Mesenchymal stem cell (in vitro differentiated cells and primary cell): Measurements from ENCODE around the gene TFDP1.

Experiments used
- DNase-seq: peaks from one replicate; pipeline ENCODE4 v3.0.0-alpha.2; 2013
- H2AFZ ChIP-seq: one replicate; pipeline ENCODE4 v1.6.1; 2013; ENCODE audit warnings: low read depth, mild to moderate bottlenecking, control low read depth, inconsistent platforms, low read length, moderate library complexity
- H2AK5ac ChIP-seq: 2 replicates; pipeline ENCODE4 v1.6.1; 2013; ENCODE audit warnings: low read length, moderate library complexity, mild to moderate bottlenecking, inconsistent platforms; ENCODE audit not compliant: severe bottlenecking
- H2BK120ac ChIP-seq: one replicate; pipeline ENCODE4 v1.6.1; 2013; ENCODE audit warnings: low read depth, mild to moderate bottlenecking, inconsistent platforms, low read length, moderate library complexity
- H2BK12ac ChIP-seq, 2 experiments: one replicate each; pipeline ENCODE4 v1.6.1; 2013; ENCODE audit warnings: inconsistent platforms in 2 of 2, low read length in 2 of 2, mild to moderate bottlenecking in 2 of 2, moderate library complexity in 2 of 2, control low read depth in 1 of 2
- H2BK15ac ChIP-seq: one replicate; pipeline ENCODE4 v1.6.1; 2013; ENCODE audit warnings: mild to moderate bottlenecking, low read depth, inconsistent platforms; ENCODE audit not compliant: poor library complexity, severe bottlenecking
- H2BK5ac ChIP-seq: 2 replicates; pipeline ENCODE4 v1.6.1; 2013; ENCODE audit warnings: low read depth, mild to moderate bottlenecking, low read length, control low read depth, inconsistent platforms; ENCODE audit not compliant: poor library complexity, severe bottlenecking
- H3K14ac ChIP-seq, 2 experiments: one replicate each; pipeline ENCODE4 v1.6.1; 2013; ENCODE audit warnings: inconsistent platforms in 2 of 2, low read length in 2 of 2, control low read depth in 1 of 2, mild to moderate bottlenecking in 1 of 2, moderate library complexity in 1 of 2
- H3K18ac ChIP-seq, 2 experiments: one replicate each; pipeline ENCODE4 v1.6.1; 2013; ENCODE audit warnings: inconsistent platforms in 2 of 2, low read length in 2 of 2, control low read depth in 1 of 2, low read depth in 1 of 2, mild to moderate bottlenecking in 1 of 2
- H3K23ac ChIP-seq, 2 experiments: one replicate each; pipeline ENCODE4 v1.6.1; 2013; ENCODE audit warnings: inconsistent platforms in 2 of 2, low read length in 2 of 2, mild to moderate bottlenecking in 2 of 2, moderate library complexity in 2 of 2, control low read depth in 1 of 2
- H3K27ac ChIP-seq: 2 replicates; pipeline ENCODE4 v1.5.1; 2013; ENCODE audit warnings: mild to moderate bottlenecking, moderate library complexity, low read length, control low read depth, inconsistent platforms; ENCODE audit not compliant: poor library complexity, severe bottlenecking
- H3K27me3 ChIP-seq, 2 experiments: 2 replicates each; pipeline versions ENCODE4 v1.6.1 to v1.7.0; 2013; ENCODE audit warnings: low read length in 2 of 2, mild to moderate bottlenecking in 2 of 2, moderate library complexity in 2 of 2, control low read depth in 1 of 2, inconsistent platforms in 1 of 2; ENCODE audit not compliant: control insufficient read depth in 1 of 2, insufficient read depth in 1 of 2
- H3K36me3 ChIP-seq, 2 experiments: 2 replicates each; pipeline versions ENCODE4 v1.6.1 to v1.7.0; 2013; ENCODE audit warnings: low read length in 2 of 2, control low read depth in 1 of 2, inconsistent platforms in 1 of 2, low read depth in 1 of 2, mild to moderate bottlenecking in 1 of 2; ENCODE audit not compliant: insufficient read depth in 2 of 2, control insufficient read depth in 1 of 2
- H3K4ac ChIP-seq, 2 experiments: one replicate each; pipeline ENCODE4 v1.6.1; 2013; ENCODE audit warnings: inconsistent platforms in 2 of 2, low read length in 2 of 2, mild to moderate bottlenecking in 2 of 2, moderate library complexity in 2 of 2, control low read depth in 1 of 2, low read depth in 1 of 2
- H3K4me1 ChIP-seq: 2 replicates; pipeline ENCODE4 v1.6.1; 2013; ENCODE audit warnings: low read depth, low read length, control low read depth; ENCODE audit not compliant: control insufficient read depth, insufficient read depth
- H3K4me2 ChIP-seq: 2 replicates; pipeline ENCODE4 v1.6.1; 2013; ENCODE audit warnings: low read length, mild to moderate bottlenecking, inconsistent platforms; ENCODE audit not compliant: poor library complexity, severe bottlenecking
- H3K4me3 ChIP-seq, 2 experiments: 2 replicates each; pipeline versions ENCODE4 v1.5.1 to v1.7.0; 2013; ENCODE audit warnings: low read length in 2 of 2, mild to moderate bottlenecking in 2 of 2, control low read depth in 1 of 2, low read depth in 1 of 2; ENCODE audit not compliant: insufficient read depth in 1 of 2
- H3K79me1 ChIP-seq: replicated peaks from 2 replicates; pipeline ENCODE4 v1.6.1; 2013; ENCODE audit warnings: mild to moderate bottlenecking, control low read depth, low read length, inconsistent platforms; ENCODE audit not compliant: poor library complexity, severe bottlenecking
- H3K9ac ChIP-seq: 2 replicates; pipeline ENCODE4 v1.7.0; 2013; ENCODE audit warnings: mild to moderate bottlenecking, low read length, moderate library complexity
- H3K9me3 ChIP-seq: 2 replicates; pipeline ENCODE4 v1.7.0; 2013; ENCODE audit warnings: mild to moderate bottlenecking, low read length; ENCODE audit not compliant: control insufficient read depth
- H4K8ac ChIP-seq: one replicate; pipeline ENCODE4 v1.6.1; 2013; ENCODE audit warnings: inconsistent platforms, mild to moderate bottlenecking, low read length, moderate library complexity
- H4K91ac ChIP-seq: one replicate; pipeline ENCODE4 v1.6.1; 2013; ENCODE audit warnings: mild to moderate bottlenecking, low read length, inconsistent platforms
- WGBS: methylation state at CpG from one replicate; pipeline ENCODE4 v1.1.7; 2013; ENCODE audit warnings: mixed read lengths; 5-methylcytosine and 5-hydroxymethylcytosine counted together

TFDP1 gene

DNA sequence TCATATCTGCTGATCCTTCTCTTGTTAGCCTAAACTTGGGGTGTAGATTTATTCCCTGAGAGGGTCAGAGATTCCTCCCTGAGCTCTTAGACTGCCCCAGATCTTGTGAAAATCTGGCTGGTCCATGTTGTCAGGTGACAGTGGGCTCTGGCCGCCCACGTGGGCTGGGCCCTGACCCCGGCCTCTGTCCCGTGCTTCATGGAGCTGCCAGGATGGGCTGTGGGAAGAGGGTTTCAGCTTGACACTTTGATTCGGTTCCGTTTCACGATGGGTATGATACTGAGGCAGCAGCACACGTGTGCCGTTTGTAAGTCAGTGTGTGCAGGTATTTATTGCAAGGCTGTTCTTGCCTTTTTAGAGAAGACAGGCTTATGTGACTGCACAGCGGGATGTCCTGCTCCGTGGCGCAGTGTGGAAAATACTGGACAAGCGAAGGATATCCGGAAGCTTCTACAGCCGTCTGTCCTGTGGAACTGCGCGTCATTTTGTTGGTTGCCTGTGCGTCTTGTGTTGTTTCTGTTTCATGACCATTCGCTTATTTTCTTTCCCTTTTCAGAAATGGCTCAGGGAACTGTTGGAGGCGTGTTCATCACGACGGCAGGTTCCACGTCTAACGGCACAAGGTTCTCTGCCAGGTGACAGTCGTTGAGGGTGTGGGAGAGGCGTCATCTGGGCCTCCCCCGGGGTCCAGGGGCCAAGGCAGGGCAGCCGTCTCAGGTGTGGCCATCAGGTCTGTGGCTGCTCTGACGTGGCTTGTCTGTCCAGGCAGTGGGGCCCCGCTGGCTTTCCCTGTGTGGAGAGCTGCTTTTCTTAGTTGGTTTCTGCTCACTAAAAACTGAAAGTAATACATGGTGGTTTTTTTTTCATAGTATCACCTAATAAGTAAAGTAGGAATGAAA is 53.0 kb downstream of the TFDP1 start:
- Histone ChIP-seq H3K4me3 (no peak overlapping the region), H2AFZ (no peak overlapping the region), H3K27ac (no peak overlapping the region), H3K79me1 (peaks cover 55% of the 10 kb centered on the region), H3K23ac (no peak overlapping the region), H3K4me1 (peaks cover 2% of the 10 kb centered on the region), H2AK5ac (no peak overlapping the region), H3K27me3 (no peaks in the 10 kb centered on the region), H3K4ac (no peak overlapping the region), H4K8ac (no peak overlapping the region), H3K18ac (no peak overlapping the region), H3K14ac (no peak overlapping the region), H3K9ac (no peak overlapping the region), H2BK5ac (no peak overlapping the region), H2BK12ac (no peak overlapping the region), H3K4me2 (no peak overlapping the region), H4K91ac (peak overlapping the region; percentile 18), H3K36me3 (peaks cover 71 to 90% of the 10 kb centered on the region in 2 experiments), H2BK15ac (no peak overlapping the region), H2BK120ac (no peak overlapping the region), H3K9me3 (no peaks in the 10 kb centered on the region)
- WGBS, result 97% methylated on average over 29 of the region's 30 CpGs
- DNase-seq, result no peak

DNA sequence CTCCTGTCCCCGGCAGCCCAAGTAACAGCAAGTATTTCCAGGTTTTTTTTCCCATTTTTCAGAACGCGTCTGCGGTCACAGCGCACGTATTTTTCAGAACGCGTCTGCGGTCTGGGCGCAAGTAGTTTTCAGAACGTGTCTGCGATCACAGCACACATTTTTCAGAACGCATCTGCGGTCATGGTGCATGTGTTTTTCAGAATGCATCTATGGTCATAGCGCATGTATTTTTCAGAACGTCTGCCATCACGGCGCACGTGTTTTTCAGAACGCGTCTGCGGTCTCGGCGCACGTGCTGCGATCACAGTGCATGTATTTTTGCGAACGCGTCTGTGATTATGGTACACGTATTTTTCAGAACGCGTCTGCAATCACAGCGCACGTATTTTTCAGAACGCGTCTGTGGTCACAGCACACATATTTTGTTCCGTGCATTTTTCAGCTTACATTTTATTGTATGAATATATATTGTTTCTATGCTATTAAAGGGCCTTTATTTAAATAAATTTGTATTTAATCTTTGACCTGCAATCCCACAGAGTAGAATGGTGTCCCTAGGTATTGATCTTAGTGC is 53.7 kb downstream of the TFDP1 start:
- H3K4me1 ChIP-seq, result peaks cover 2% of the 10 kb centered on the region
- H3K9me3 ChIP-seq, result no peaks in the 10 kb centered on the region
- H2BK15ac ChIP-seq, result no peak overlapping the region
- no peak for DNase-seq
- peaks cover 53% of the 10 kb centered on the region for H3K79me1 ChIP-seq
- H3K36me3 ChIP-seq, result peaks cover 64 to 85% of the 10 kb centered on the region in 2 experiments
- no peak overlapping the region for H2BK5ac ChIP-seq
- no peak overlapping the region for H2AFZ ChIP-seq
- H3K4ac ChIP-seq, result no peak overlapping the region
- no peak overlapping the region for H3K14ac ChIP-seq
- no peak overlapping the region for H3K18ac ChIP-seq
- H4K8ac ChIP-seq, result no peak overlapping the region
- H3K27me3 ChIP-seq, result no peaks in the 10 kb centered on the region
- H2AK5ac ChIP-seq, result no peak overlapping the region
- no peak overlapping the region for H2BK12ac ChIP-seq
- no peak overlapping the region for H3K4me2 ChIP-seq
- H2BK120ac ChIP-seq, result no peak overlapping the region
- no peak overlapping the region for H3K23ac ChIP-seq
- H4K91ac ChIP-seq, result no peak overlapping the region
- no peak overlapping the region for H3K9ac ChIP-seq
- H3K4me3 ChIP-seq, result no peak overlapping the region
- whole genome bisulfite sequencing, result 99% methylated on average over 30 of the region's 37 CpGs
- H3K27ac ChIP-seq, result no peak overlapping the region

DNA sequence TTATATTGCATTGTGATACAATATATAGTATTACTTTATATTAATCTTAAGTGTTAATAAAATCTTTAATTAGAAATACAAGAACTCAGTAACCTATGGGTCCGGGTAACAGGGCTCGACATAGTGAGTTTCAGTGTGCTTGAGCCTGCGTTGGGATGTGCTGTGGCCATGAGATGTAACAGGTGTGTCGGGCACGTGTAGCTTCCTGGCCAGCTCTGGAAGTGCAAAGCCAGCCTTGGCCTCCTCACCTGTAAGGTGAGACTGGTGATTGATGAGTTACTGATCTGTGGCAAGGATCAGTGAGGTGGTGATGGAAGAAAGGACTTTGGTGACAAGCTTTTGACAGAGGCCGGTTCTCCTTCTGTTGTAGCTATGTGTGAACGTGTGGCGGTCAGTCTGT is 54.3 kb downstream of the TFDP1 start:
- Histone ChIP-seq H3K23ac (no peak overlapping the region), H2BK12ac (no peak overlapping the region), H2AFZ (no peak overlapping the region), H3K4me3 (no peak overlapping the region), H3K79me1 (peaks cover 49% of the 10 kb centered on the region), H2BK120ac (no peak overlapping the region), H3K14ac (no peak overlapping the region), H3K4me2 (no peak overlapping the region), H3K36me3 (peaks cover 58 to 80% of the 10 kb centered on the region in 2 experiments), H4K91ac (no peak overlapping the region), H3K9ac (no peak overlapping the region), H3K4ac (no peak overlapping the region), H4K8ac (no peak overlapping the region), H3K27me3 (no peaks in the 10 kb centered on the region), H2BK5ac (no peak overlapping the region), H3K4me1 (peaks cover 2% of the 10 kb centered on the region), H3K27ac (no peak overlapping the region), H3K9me3 (no peaks in the 10 kb centered on the region), H2AK5ac (no peak overlapping the region), H2BK15ac (no peak overlapping the region), H3K18ac (no peak overlapping the region)
- DNase-seq, result no peak
- over 99% methylated on average over 6 of the region's 8 CpGs for WGBS

DNA sequence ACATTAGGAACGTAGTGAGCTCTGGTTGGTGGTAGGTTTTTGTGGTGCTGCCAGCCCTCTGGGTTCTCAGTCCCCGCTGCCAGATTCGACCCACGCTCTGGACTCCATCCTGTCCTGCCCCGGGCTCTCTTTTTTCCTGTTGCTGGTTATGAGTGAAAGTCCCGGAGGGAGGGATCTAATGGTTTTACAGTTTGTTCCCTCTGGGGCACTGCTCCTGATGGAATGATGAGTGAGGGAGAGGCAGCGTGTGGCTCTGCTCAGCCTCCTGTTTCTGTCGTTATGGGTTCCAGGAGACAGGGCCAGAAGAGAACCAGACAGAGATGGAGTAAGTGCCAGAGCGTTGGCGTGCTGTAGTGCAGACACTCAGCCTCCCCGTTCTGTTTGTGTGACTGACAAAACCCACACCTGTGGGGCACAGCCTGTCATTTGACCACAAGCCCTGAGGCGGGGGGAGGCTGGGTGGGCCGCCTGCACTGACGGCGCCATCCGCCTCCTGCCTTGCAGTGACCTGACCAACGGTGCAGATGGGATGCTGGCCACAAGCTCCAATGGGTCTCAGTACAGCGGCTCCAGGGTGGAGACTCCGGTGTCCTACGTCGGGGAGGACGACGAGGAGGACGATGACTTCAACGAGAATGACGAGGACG is 55.2 kb downstream of the TFDP1 start:
- no peaks in the 10 kb centered on the region for H3K27me3 ChIP-seq
- H2BK12ac ChIP-seq, result no peak overlapping the region
- no peak for DNase-seq
- no peak overlapping the region for H3K9ac ChIP-seq
- H4K8ac ChIP-seq, result no peak overlapping the region
- peaks cover 3% of the 10 kb centered on the region for H3K4me1 ChIP-seq
- 95% methylated on average over 27 of the region's 27 CpGs for WGBS
- H2AK5ac ChIP-seq, result no peak overlapping the region
- H3K27ac ChIP-seq, result no peak overlapping the region
- no peaks in the 10 kb centered on the region for H3K9me3 ChIP-seq
- H3K4me3 ChIP-seq, result no peak overlapping the region
- no peak overlapping the region for H2BK120ac ChIP-seq
- no peak overlapping the region for H3K4me2 ChIP-seq
- peaks cover 44% of the 10 kb centered on the region for H3K79me1 ChIP-seq
- H3K4ac ChIP-seq, result no peak overlapping the region
- H2AFZ ChIP-seq, result no peak overlapping the region
- H3K36me3 ChIP-seq, result peaks cover 52 to 70% of the 10 kb centered on the region in 2 experiments
- H4K91ac ChIP-seq, result no peak overlapping the region
- H3K23ac ChIP-seq, result no peak overlapping the region
- no peak overlapping the region for H3K18ac ChIP-seq
- H2BK15ac ChIP-seq, result no peak overlapping the region
- no peak overlapping the region for H3K14ac ChIP-seq
- H2BK5ac ChIP-seq, result no peak overlapping the region
